T-helper 1 cell treated with Interleukin-12 subunit alpha and Interleukin-12 subunit beta and Interleukin-4 antibody, amounts not matched to agents 30 μg/mL and 1 μg/mL, for 36 hours (primary cell): ENCODE results near the gene LILRA2.
"Not testable (repeated sequence)": the region's sequence is repeated elsewhere in the genome, so short reads cannot be mapped to it uniquely, and the experiment has no call there.

Source experiments
- H3K27ac Mint-ChIP-seq: one replicate; pipeline ENCODE4 v1.8.0; 2021; ENCODE audit warnings: mild to moderate bottlenecking, mixed read lengths
- H3K27me3 Mint-ChIP-seq: one replicate; pipeline ENCODE4 v1.8.0; 2021; ENCODE audit warnings: low read depth, mixed read lengths
- H3K36me3 Mint-ChIP-seq: one replicate; pipeline ENCODE4 v1.8.0; 2021; ENCODE audit warnings: low read depth, mixed read lengths
- H3K4me1 Mint-ChIP-seq: one replicate; pipeline ENCODE4 v1.8.0; 2021; ENCODE audit warnings: low read depth, mixed read lengths
- H3K4me3 Mint-ChIP-seq: one replicate; pipeline ENCODE4 v1.8.0; 2021; ENCODE audit warnings: mild to moderate bottlenecking, moderate library complexity, mixed read lengths
- H3K9me3 Mint-ChIP-seq: one replicate; pipeline ENCODE4 v1.8.0; 2021; ENCODE audit warnings: mixed read lengths

The LILRA2 gene

DNA sequence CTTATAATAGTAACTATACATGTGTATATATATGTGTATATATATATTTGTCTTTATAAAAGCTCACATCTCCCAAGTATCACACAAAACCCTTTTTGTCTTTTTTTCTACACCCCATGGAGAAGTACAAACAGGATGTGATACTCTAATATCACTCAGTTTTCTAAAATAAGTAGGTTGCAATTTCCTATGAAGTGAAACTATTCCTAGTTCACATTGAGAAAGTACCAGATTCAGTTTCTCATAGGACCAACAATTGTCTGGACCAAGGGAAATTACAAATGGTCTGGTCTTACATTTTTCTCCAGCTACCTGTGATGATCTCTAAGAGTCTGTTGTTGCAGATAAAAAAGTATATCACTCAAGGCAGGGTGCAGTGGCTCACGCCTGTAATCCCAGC, 38.8 kb downstream of the LILRA2 start:
- H3K27me3 Mint-ChIP-seq = peaks cover 8% of the 10 kb centered on the region

DNA sequence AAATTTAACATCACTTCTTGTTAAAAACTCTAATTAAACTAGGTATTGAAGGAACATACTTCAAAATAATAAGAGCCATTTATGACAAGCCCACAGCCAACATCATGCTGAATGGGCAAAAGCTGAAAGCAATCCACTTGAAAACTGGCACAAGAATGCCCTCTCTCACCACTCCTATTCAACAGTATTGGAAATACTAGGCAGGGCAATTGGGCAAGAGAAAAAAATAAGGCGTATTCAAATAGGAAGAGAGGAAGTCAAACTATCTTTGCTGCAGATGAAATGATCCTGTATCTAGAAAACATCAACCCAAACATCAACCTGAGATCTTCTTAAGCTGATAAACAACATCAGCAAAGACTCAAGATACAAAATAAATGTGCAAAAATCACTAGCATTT, 41.1 kb downstream of the LILRA2 start:
- peaks cover 8% of the 10 kb centered on the region for H3K27me3 Mint-ChIP-seq
- H3K4me1 Mint-ChIP-seq = no peaks in the 10 kb centered on the region
- H3K9me3 Mint-ChIP-seq = peaks cover 5% of the 10 kb centered on the region
- no peaks in the 10 kb centered on the region for H3K36me3 Mint-ChIP-seq
- H3K27ac Mint-ChIP-seq = no peak overlapping the region
- no peak overlapping the region for H3K4me3 Mint-ChIP-seq

More for the DNA sequence above, 38.8 kb downstream of the LILRA2 start:
- H3K4me1 Mint-ChIP-seq = no peaks in the 10 kb centered on the region
- H3K36me3 Mint-ChIP-seq = no peaks in the 10 kb centered on the region
- peaks cover 5% of the 10 kb centered on the region for H3K9me3 Mint-ChIP-seq
- H3K4me3 Mint-ChIP-seq = no peak overlapping the region
- H3K27ac Mint-ChIP-seq = no peak overlapping the region

- peaks cover 5% of the 10 kb centered on the region for H3K9me3 Mint-ChIP-seq
- H3K4me1 Mint-ChIP-seq = no peaks in the 10 kb centered on the region
- H3K4me3 Mint-ChIP-seq = no peak overlapping the region
- peaks cover 8% of the 10 kb centered on the region for H3K27me3 Mint-ChIP-seq
- no peaks in the 10 kb centered on the region for H3K36me3 Mint-ChIP-seq
- no peak overlapping the region for H3K27ac Mint-ChIP-seq
Observed at GRCh38 chr19:54616057-54616456, 42.5 kb downstream of the LILRA2 start.

GRCh38 chr19:54616821-54617560, 43.4 kb downstream of the LILRA2 start:
- Mint-ChIP-seq H3K4me1 (no peaks in the 10 kb centered on the region), H3K27ac (no peak overlapping the region), H3K27me3 (peaks cover 15% of the 10 kb centered on the region), H3K9me3 (peaks cover 5% of the 10 kb centered on the region), H3K4me3 (no peak overlapping the region), H3K36me3 (no peaks in the 10 kb centered on the region)

GRCh38 chr19:54620464-54620863, 46.9 kb downstream of the LILRA2 start:
- no peak overlapping the region for H3K27ac Mint-ChIP-seq
- H3K4me3 Mint-ChIP-seq = no peak overlapping the region
- H3K36me3 Mint-ChIP-seq = no peaks in the 10 kb centered on the region
- peaks cover 13% of the 10 kb centered on the region for H3K27me3 Mint-ChIP-seq
- no peaks in the 10 kb centered on the region for H3K4me1 Mint-ChIP-seq
- no peaks in the 10 kb centered on the region for H3K9me3 Mint-ChIP-seq

- Mint-ChIP-seq H3K27ac (no peak overlapping the region), H3K4me3 (no peak overlapping the region), H3K9me3 (no peaks in the 10 kb centered on the region)
Observed at GRCh38 chr19:54622431-54622830, 48.8 kb downstream of the LILRA2 start.

GRCh38 chr19:54624234-54624633, 50.6 kb downstream of the LILRA2 start:
- H3K4me1 Mint-ChIP-seq, H3K27ac Mint-ChIP-seq: not testable (repeated sequence)

More at GRCh38 chr19:54622431-54622830, 48.8 kb downstream of the LILRA2 start:
- Mint-ChIP-seq H3K27me3 (peaks cover 11% of the 10 kb centered on the region), H3K4me1 (no peaks in the 10 kb centered on the region), H3K36me3 (no peaks in the 10 kb centered on the region)

GRCh38 chr19:54624934-54625730, 51.5 kb downstream of the LILRA2 start:
- H3K36me3 Mint-ChIP-seq, H3K27ac Mint-ChIP-seq, H3K4me3 Mint-ChIP-seq, H3K9me3 Mint-ChIP-seq, H3K4me1 Mint-ChIP-seq: not testable (repeated sequence)
- peaks cover 11% of the 10 kb centered on the region for H3K27me3 Mint-ChIP-seq

More at GRCh38 chr19:54624234-54624633, 50.6 kb downstream of the LILRA2 start:
- not testable (repeated sequence) for H3K9me3 Mint-ChIP-seq, H3K36me3 Mint-ChIP-seq, H3K4me3 Mint-ChIP-seq
- H3K27me3 Mint-ChIP-seq = peaks cover 11% of the 10 kb centered on the region

DNA sequence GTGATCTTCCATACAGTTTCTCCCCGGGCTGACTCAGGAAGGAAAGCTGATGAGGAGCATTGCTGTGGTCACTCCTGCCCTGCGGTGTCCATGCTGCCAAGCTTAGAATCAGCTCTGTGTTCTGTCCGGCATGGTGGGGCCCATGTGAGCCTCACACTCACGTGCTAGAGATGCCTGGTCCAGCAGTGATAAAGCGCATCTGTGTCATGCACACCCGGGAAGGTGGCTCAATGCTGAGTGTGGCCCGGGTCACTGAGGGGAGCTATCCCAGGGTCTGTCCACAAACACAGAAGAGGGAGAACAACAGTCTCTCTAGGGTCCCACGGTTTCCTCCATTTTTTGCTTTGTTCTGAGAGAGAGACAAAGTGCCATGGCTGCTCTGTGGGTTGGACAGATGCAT, 53.2 kb downstream of the LILRA2 start:
- Mint-ChIP-seq H3K27me3 (peaks cover 10% of the 10 kb centered on the region), H3K9me3 (no peaks in the 10 kb centered on the region), H3K4me1 (peaks cover 3% of the 10 kb centered on the region), H3K27ac (no peak overlapping the region), H3K4me3 (no peak overlapping the region), H3K36me3 (no peaks in the 10 kb centered on the region)

- not testable (repeated sequence) for H3K27ac Mint-ChIP-seq, H3K4me1 Mint-ChIP-seq, H3K36me3 Mint-ChIP-seq, H3K27me3 Mint-ChIP-seq, H3K4me3 Mint-ChIP-seq, H3K9me3 Mint-ChIP-seq
Observed at GRCh38 chr19:54627912-54628311, 54.3 kb downstream of the LILRA2 start.

DNA sequence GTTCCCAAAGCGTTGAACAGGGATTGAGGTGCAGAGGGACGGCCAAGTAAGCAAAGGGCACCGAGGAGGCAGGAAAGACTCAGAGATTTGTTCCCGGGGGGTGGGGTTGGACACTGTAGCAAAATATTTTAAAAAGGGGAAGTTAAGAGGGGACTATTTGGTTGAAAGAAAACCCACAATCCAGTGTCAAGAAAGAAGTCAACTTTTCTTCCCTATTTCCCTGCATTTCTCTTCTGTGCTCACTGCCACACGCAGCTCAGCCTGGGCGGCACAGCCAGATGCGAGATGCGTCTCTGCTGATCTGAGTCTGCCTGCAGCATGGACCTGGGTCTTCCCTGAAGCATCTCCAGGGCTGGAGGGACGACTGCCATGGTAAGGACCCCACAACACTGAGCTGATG, 56.7 kb downstream of the LILRA2 start, which contains the start of gene LILRB1:
TSS of gene LILRB1 (plus strand) at position 223 of the 400 bp plus-strand sequence. CDS start 590 bp downstream, outside the sequence.
- not testable (repeated sequence) for H3K4me1 Mint-ChIP-seq, H3K27me3 Mint-ChIP-seq, H3K4me3 Mint-ChIP-seq, H3K27ac Mint-ChIP-seq, H3K36me3 Mint-ChIP-seq, H3K9me3 Mint-ChIP-seq

DNA sequence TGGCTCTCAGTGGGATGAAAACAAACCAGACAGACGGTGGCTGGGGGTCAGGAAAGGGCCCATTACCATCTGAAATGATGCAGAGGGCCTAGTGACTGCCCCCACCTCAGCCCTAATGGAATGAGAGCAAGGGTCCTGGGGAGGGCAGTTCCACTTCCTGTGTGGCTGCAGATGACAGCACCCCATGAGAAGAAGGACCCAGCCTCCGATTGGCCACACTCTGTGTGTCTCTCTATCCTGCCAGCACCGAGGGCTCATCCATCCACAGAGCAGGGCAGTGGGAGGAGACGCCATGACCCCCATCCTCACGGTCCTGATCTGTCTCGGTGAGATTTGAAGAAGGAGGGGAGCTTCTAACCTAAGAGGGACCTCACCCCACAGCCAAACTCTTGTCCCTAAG, 57.2 kb downstream of the LILRA2 start:
- no peaks in the 10 kb centered on the region for H3K36me3 Mint-ChIP-seq
- no peak overlapping the region for H3K4me3 Mint-ChIP-seq
- peaks cover 3% of the 10 kb centered on the region for H3K4me1 Mint-ChIP-seq
- H3K27me3 Mint-ChIP-seq = peaks cover 7% of the 10 kb centered on the region
- no peak overlapping the region for H3K27ac Mint-ChIP-seq
- H3K9me3 Mint-ChIP-seq = no peaks in the 10 kb centered on the region

DNA sequence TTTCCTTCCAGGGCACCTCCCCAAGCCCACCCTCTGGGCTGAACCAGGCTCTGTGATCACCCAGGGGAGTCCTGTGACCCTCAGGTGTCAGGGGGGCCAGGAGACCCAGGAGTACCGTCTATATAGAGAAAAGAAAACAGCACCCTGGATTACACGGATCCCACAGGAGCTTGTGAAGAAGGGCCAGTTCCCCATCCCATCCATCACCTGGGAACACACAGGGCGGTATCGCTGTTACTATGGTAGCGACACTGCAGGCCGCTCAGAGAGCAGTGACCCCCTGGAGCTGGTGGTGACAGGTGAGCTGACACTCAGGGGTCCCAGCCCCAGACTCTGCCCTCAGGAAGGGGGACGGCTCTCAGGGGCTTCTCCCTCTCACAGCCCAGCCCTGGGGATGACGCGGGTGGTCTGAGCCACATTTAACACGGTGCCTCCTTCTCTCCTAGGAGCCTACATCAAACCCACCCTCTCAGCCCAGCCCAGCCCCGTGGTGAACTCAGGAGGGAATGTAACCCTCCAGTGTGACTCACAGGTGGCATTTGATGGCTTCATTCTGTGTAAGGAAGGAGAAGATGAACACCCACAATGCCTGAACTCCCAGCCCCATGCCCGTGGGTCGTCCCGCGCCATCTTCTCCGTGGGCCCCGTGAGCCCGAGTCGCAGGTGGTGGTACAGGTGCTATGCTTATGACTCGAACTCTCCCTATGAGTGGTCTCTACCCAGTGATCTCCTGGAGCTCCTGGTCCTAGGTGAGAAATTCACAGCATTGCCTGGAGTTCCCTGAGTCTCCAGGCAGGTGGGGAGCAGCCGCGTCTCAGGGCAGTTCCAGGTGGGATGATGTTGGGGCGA, 58.1 kb downstream of the LILRA2 start:
- not testable (repeated sequence) for H3K4me1 Mint-ChIP-seq, H3K27ac Mint-ChIP-seq, H3K36me3 Mint-ChIP-seq, H3K4me3 Mint-ChIP-seq, H3K9me3 Mint-ChIP-seq, H3K27me3 Mint-ChIP-seq

DNA sequence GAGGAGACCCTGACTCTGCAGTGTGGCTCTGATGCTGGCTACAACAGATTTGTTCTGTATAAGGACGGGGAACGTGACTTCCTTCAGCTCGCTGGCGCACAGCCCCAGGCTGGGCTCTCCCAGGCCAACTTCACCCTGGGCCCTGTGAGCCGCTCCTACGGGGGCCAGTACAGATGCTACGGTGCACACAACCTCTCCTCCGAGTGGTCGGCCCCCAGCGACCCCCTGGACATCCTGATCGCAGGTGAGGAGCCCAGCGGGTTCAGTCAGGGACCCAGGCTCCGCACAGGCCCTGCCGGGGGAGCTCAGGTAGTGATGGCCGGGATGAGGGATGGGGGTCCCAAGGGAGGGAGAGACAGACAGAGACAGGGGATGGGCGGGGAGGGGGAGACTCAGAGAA, 58.9 kb downstream of the LILRA2 start:
- H3K4me3 Mint-ChIP-seq, H3K36me3 Mint-ChIP-seq, H3K27me3 Mint-ChIP-seq, H3K9me3 Mint-ChIP-seq, H3K4me1 Mint-ChIP-seq, H3K27ac Mint-ChIP-seq: not testable (repeated sequence)
